GM10847 (cell line): Measurements from ENCODE around the gene ZNF511.

ENCODE experiments used
- POLR2A ChIP-seq: IDR thresholded peaks from 2 replicates; pipeline ENCODE4 v1.6.1; 2011; ENCODE audit not compliant: insufficient read length; ENCODE audit errors: extremely low read depth

ZNF511 gene

GRCh38 chr10:133316266-133316665, 7.6 kb downstream of the ZNF511 start:
- no peak for TF ChIP-seq POLR2A

- no peak for TF ChIP-seq POLR2A
These were observed 8.0 kb downstream of the ZNF511 start for GRCh38 chr10:133316732-133317131.

GRCh38 chr10:133318494-133319127, 9.9 kb downstream of the ZNF511 start:
- TF ChIP-seq POLR2A, result no peak

GRCh38 chr10:133324198-133324792, 15.6 kb downstream of the ZNF511 start:
- no peak for TF ChIP-seq POLR2A

GRCh38 chr10:133324857-133325260, 16.1 kb downstream of the ZNF511 start:
- TF ChIP-seq POLR2A, result no peak

GRCh38 chr10:133325440-133326222, 16.9 kb downstream of the ZNF511 start:
- no peak for TF ChIP-seq POLR2A

GRCh38 chr10:133326223-133326551, 17.5 kb downstream of the ZNF511 start:
- no peak for TF ChIP-seq POLR2A

- TF ChIP-seq POLR2A, result no peak
These were observed 18.3 kb downstream of the ZNF511 start for GRCh38 chr10:133326745-133327650.

- no peak for TF ChIP-seq POLR2A
These were observed 19.1 kb downstream of the ZNF511 start for GRCh38 chr10:133327651-133328357.

GRCh38 chr10:133328358-133329343, 19.9 kb downstream of the ZNF511 start:
- no peak for TF ChIP-seq POLR2A

- no peak for TF ChIP-seq POLR2A
These were observed 20.9 kb downstream of the ZNF511 start for GRCh38 chr10:133329491-133330202.

- no peak for TF ChIP-seq POLR2A
These were observed 24.4 kb downstream of the ZNF511 start for GRCh38 chr10:133332936-133333699.

GRCh38 chr10:133334503-133335245, 26.0 kb downstream of the ZNF511 start:
- no peak for TF ChIP-seq POLR2A
